ENCODE measurements around the gene PPP1R12B. TPM values are rescaled to one million over a fixed set of nuclear protein-coding genes. Genes with fewer than 3 reads are reported as not detected.
A peak's percentile ranks its signal among the peaks of the same experiment; 100 is the strongest.
"Not testable (repeated sequence)": the region's sequence is repeated elsewhere in the genome, so short reads cannot be mapped to it uniquely, and the experiment has no call there.

Gene PPP1R12B
- total RNA-seq, 1 donor from 2014 or later: 13.5 TPM

- no peaks in the 10 kb centered on the region for H3K27me3 Mint-ChIP-seq (ENCODE audit: low read depth)
- no peaks in the 10 kb centered on the region for H3K9me3 Mint-ChIP-seq
- peaks cover 2% of the 10 kb centered on the region for H3K4me1 Mint-ChIP-seq (ENCODE audit: low read depth)
- intact Hi-C loops (cut with micrococcal nuclease): no loop called here
- no peak overlapping the region for H3K4me3 Mint-ChIP-seq (ENCODE audit: low read depth)
- no peak overlapping the region for H3K27ac Mint-ChIP-seq
- no peak for DNase-seq (ENCODE audit: low spot score)
- H3K36me3 Mint-ChIP-seq (ENCODE audit: low read depth): no peaks in the 10 kb centered on the region
These were observed 9.0 kb downstream of the PPP1R12B start for GRCh38 chr1:202357506-202357905.

GRCh38 chr1:202361224-202361623, 12.7 kb downstream of the PPP1R12B start:
- Mint-ChIP-seq H3K4me1 (ENCODE audit: low read depth) (no peaks in the 10 kb centered on the region), H3K27me3 (ENCODE audit: low read depth) (no peaks in the 10 kb centered on the region), H3K36me3 (ENCODE audit: low read depth) (no peaks in the 10 kb centered on the region), H3K9me3 (no peaks in the 10 kb centered on the region), H3K4me3 (ENCODE audit: low read depth) (no peak overlapping the region), H3K27ac (no peak overlapping the region)
- intact Hi-C loops (cut with micrococcal nuclease): no loop called here
- DNase-seq (ENCODE audit: low spot score): no peak

GRCh38 chr1:202361701-202362100, 13.2 kb downstream of the PPP1R12B start:
- no peak overlapping the region for H3K4me3 Mint-ChIP-seq (ENCODE audit: low read depth)
- no peaks in the 10 kb centered on the region for H3K36me3 Mint-ChIP-seq (ENCODE audit: low read depth)
- no peak overlapping the region for H3K27ac Mint-ChIP-seq
- no peak for DNase-seq (ENCODE audit: low spot score)
- H3K27me3 Mint-ChIP-seq (ENCODE audit: low read depth): no peaks in the 10 kb centered on the region
- H3K9me3 Mint-ChIP-seq: no peaks in the 10 kb centered on the region
- no peaks in the 10 kb centered on the region for H3K4me1 Mint-ChIP-seq (ENCODE audit: low read depth)
- intact Hi-C loops (cut with micrococcal nuclease): no loop called here

GRCh38 chr1:202362212-202362611, 13.7 kb downstream of the PPP1R12B start:
- Mint-ChIP-seq H3K27ac (no peak overlapping the region), H3K4me3 (ENCODE audit: low read depth) (no peak overlapping the region), H3K27me3 (ENCODE audit: low read depth) (no peaks in the 10 kb centered on the region), H3K36me3 (ENCODE audit: low read depth) (no peaks in the 10 kb centered on the region), H3K9me3 (no peaks in the 10 kb centered on the region), H3K4me1 (ENCODE audit: low read depth) (no peaks in the 10 kb centered on the region)
- no peak for DNase-seq (ENCODE audit: low spot score)
- intact Hi-C loops (cut with micrococcal nuclease): no loop called here

- no peak overlapping the region for H3K4me3 Mint-ChIP-seq (ENCODE audit: low read depth)
- H3K36me3 Mint-ChIP-seq (ENCODE audit: low read depth): no peaks in the 10 kb centered on the region
- intact Hi-C loops (cut with micrococcal nuclease): no loop called here
- H3K9me3 Mint-ChIP-seq: no peaks in the 10 kb centered on the region
- no peaks in the 10 kb centered on the region for H3K4me1 Mint-ChIP-seq (ENCODE audit: low read depth)
- no peaks in the 10 kb centered on the region for H3K27me3 Mint-ChIP-seq (ENCODE audit: low read depth)
- DNase-seq (ENCODE audit: low spot score): no peak
- H3K27ac Mint-ChIP-seq: no peak overlapping the region
These were observed 16.8 kb downstream of the PPP1R12B start for GRCh38 chr1:202365092-202365815.

- Mint-ChIP-seq H3K27ac (no peak overlapping the region), H3K27me3 (ENCODE audit: low read depth) (no peaks in the 10 kb centered on the region), H3K36me3 (ENCODE audit: low read depth) (no peaks in the 10 kb centered on the region), H3K4me1 (ENCODE audit: low read depth) (no peaks in the 10 kb centered on the region), H3K9me3 (no peaks in the 10 kb centered on the region), H3K4me3 (ENCODE audit: low read depth) (no peak overlapping the region)
- intact Hi-C loops (cut with micrococcal nuclease): no loop called here
- no peak for DNase-seq (ENCODE audit: low spot score)
These were observed 18.8 kb downstream of the PPP1R12B start for GRCh38 chr1:202367271-202367670.

GRCh38 chr1:202370906-202371305, 22.4 kb downstream of the PPP1R12B start:
- intact Hi-C loops (cut with micrococcal nuclease); H3K9me3 Mint-ChIP-seq: not testable (repeated sequence)

GRCh38 chr1:202374099-202374498, 25.6 kb downstream of the PPP1R12B start:
- H3K4me3 Mint-ChIP-seq (ENCODE audit: low read depth): no peak overlapping the region
- no peak for DNase-seq (ENCODE audit: low spot score)
- intact Hi-C loops (cut with micrococcal nuclease): no loop called here
- H3K9me3 Mint-ChIP-seq: no peaks in the 10 kb centered on the region
- peaks cover 4% of the 10 kb centered on the region for H3K4me1 Mint-ChIP-seq (ENCODE audit: low read depth)
- no peaks in the 10 kb centered on the region for H3K36me3 Mint-ChIP-seq (ENCODE audit: low read depth)
- H3K27me3 Mint-ChIP-seq (ENCODE audit: low read depth): peaks cover 7% of the 10 kb centered on the region
- H3K27ac Mint-ChIP-seq: no peak overlapping the region

More at GRCh38 chr1:202370906-202371305, 22.4 kb downstream of the PPP1R12B start:
- not testable (repeated sequence) for H3K36me3 Mint-ChIP-seq (ENCODE audit: low read depth); H3K4me3 Mint-ChIP-seq (ENCODE audit: low read depth); H3K4me1 Mint-ChIP-seq (ENCODE audit: low read depth); H3K27ac Mint-ChIP-seq; DNase-seq (ENCODE audit: low spot score); H3K27me3 Mint-ChIP-seq (ENCODE audit: low read depth)

GRCh38 chr1:202375175-202375574, 26.7 kb downstream of the PPP1R12B start:
- DNase-seq (ENCODE audit: low spot score); H3K9me3 Mint-ChIP-seq; intact Hi-C loops (cut with micrococcal nuclease); H3K36me3 Mint-ChIP-seq (ENCODE audit: low read depth); H3K27ac Mint-ChIP-seq; H3K4me1 Mint-ChIP-seq (ENCODE audit: low read depth); H3K4me3 Mint-ChIP-seq (ENCODE audit: low read depth): not testable (repeated sequence)
- peaks cover 11% of the 10 kb centered on the region for H3K27me3 Mint-ChIP-seq (ENCODE audit: low read depth)

GRCh38 chr1:202376247-202376646, 27.7 kb downstream of the PPP1R12B start:
- intact Hi-C loops (cut with micrococcal nuclease): no loop called here
- no peaks in the 10 kb centered on the region for H3K9me3 Mint-ChIP-seq
- no peak overlapping the region for H3K4me3 Mint-ChIP-seq (ENCODE audit: low read depth)
- H3K27ac Mint-ChIP-seq: no peak overlapping the region
- H3K27me3 Mint-ChIP-seq (ENCODE audit: low read depth): peaks cover 11% of the 10 kb centered on the region
- no peak for DNase-seq (ENCODE audit: low spot score)
- H3K36me3 Mint-ChIP-seq (ENCODE audit: low read depth): no peaks in the 10 kb centered on the region
- H3K4me1 Mint-ChIP-seq (ENCODE audit: low read depth): peaks cover 18% of the 10 kb centered on the region

- DNase-seq (ENCODE audit: low spot score): peak; percentile 18
- not testable (repeated sequence) for H3K27ac Mint-ChIP-seq; H3K4me3 Mint-ChIP-seq (ENCODE audit: low read depth); H3K36me3 Mint-ChIP-seq (ENCODE audit: low read depth); H3K9me3 Mint-ChIP-seq
- Mint-ChIP-seq H3K4me1 (ENCODE audit: low read depth) (peaks cover 18% of the 10 kb centered on the region), H3K27me3 (ENCODE audit: low read depth) (peaks cover 11% of the 10 kb centered on the region)
- intact Hi-C loops (cut with micrococcal nuclease): loop anchor here (2.0 kb wide), 1 partner anchor 31 kb away; the partner anchor contains the start of gene PPP1R12B
These were observed 31.5 kb downstream of the PPP1R12B start for GRCh38 chr1:202379884-202380529.

GRCh38 chr1:202380535-202380934, 32.0 kb downstream of the PPP1R12B start:
- H3K27ac Mint-ChIP-seq; H3K4me3 Mint-ChIP-seq (ENCODE audit: low read depth): not testable (repeated sequence)

GRCh38 chr1:202381867-202382266, 33.4 kb downstream of the PPP1R12B start:
- intact Hi-C loops (cut with micrococcal nuclease): loop anchor here (2.0 kb wide), 1 partner anchor 33 kb away; the partner anchor contains the start of gene PPP1R12B
- not testable (repeated sequence) for H3K9me3 Mint-ChIP-seq; H3K4me3 Mint-ChIP-seq (ENCODE audit: low read depth); H3K27me3 Mint-ChIP-seq (ENCODE audit: low read depth); H3K27ac Mint-ChIP-seq; H3K36me3 Mint-ChIP-seq (ENCODE audit: low read depth); DNase-seq (ENCODE audit: low spot score)
- H3K4me1 Mint-ChIP-seq (ENCODE audit: low read depth): peaks cover 14% of the 10 kb centered on the region

More at GRCh38 chr1:202380535-202380934, 32.0 kb downstream of the PPP1R12B start:
- intact Hi-C loops (cut with micrococcal nuclease): loop anchor here (2.0 kb wide), 1 partner anchor 32 kb away; the partner anchor contains the start of gene PPP1R12B
- not testable (repeated sequence) for H3K27me3 Mint-ChIP-seq (ENCODE audit: low read depth); H3K36me3 Mint-ChIP-seq (ENCODE audit: low read depth); H3K9me3 Mint-ChIP-seq; DNase-seq (ENCODE audit: low spot score)
- peaks cover 14% of the 10 kb centered on the region for H3K4me1 Mint-ChIP-seq (ENCODE audit: low read depth)

Data from activated T-helper 2 cell treated with anti-CD3 and anti-CD28 coated beads, Interferon-gamma antibody, Interleukin-2, Interleukin-4, amounts not matched to agents 10 μg/mL and 5 μg/mL and 100 μg/mL, durations not matched to agents 14 hours and 24 hours and 36 hours (primary cell).